C4-2B (cell line): ENCODE data around the gene TMEM50A.
"Not testable (repeated sequence)": the region's sequence is repeated elsewhere in the genome, so short reads cannot be mapped to it uniquely, and the experiment has no call there.

ENCODE experiments used
- ZFX ChIP-seq: fragments of 450-650 bp; IDR thresholded peaks from 2 replicates; pipeline ENCODE4 v1.6.1; 2017
- TF ChIP-seq, protein P1 (sequence below): fragments of 450-650 bp; conservative IDR thresholded peaks from 2 replicates; pipeline ENCODE4 v1.5.1; 2017; ENCODE audit warnings: mild to moderate bottlenecking

DNA sequence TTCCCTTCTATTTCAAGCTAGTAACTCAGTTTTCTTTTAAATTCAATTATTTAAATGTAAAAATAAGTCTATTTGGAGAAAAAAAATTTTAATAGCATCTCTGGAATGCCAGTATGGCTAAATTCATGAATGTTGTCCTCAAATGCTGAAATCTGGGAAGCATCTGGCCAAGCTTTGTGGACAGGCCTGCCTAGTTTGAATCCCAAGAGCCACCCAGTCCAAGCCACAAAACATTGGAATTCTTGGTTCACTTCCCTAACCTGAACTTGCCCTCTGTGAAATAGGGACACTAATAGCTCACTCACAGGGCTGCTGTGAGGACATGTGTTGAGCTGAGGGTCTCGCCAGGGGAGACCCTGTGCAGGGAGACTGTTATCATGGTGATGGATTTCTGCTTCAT lies 28.6 kb upstream of the TMEM50A start:
- TF ChIP-seq, protein P1, sequence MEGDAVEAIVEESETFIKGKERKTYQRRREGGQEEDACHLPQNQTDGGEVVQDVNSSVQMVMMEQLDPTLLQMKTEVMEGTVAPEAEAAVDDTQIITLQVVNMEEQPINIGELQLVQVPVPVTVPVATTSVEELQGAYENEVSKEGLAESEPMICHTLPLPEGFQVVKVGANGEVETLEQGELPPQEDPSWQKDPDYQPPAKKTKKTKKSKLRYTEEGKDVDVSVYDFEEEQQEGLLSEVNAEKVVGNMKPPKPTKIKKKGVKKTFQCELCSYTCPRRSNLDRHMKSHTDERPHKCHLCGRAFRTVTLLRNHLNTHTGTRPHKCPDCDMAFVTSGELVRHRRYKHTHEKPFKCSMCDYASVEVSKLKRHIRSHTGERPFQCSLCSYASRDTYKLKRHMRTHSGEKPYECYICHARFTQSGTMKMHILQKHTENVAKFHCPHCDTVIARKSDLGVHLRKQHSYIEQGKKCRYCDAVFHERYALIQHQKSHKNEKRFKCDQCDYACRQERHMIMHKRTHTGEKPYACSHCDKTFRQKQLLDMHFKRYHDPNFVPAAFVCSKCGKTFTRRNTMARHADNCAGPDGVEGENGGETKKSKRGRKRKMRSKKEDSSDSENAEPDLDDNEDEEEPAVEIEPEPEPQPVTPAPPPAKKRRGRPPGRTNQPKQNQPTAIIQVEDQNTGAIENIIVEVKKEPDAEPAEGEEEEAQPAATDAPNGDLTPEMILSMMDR: not testable (repeated sequence)
- TF ChIP-seq ZFX: not testable (repeated sequence)
